SJSA1 (cell line): ENCODE data around the gene OAF. TPM values are rescaled to one million over a fixed set of nuclear protein-coding genes. Genes with fewer than 3 reads are reported as not detected.

ENCODE experiments used
- DNase-seq, 2 experiments: peaks; one replicate each; pipeline ENCODE4 v3.0.0-alpha.2; 2015 to 2020; ENCODE audit warnings: low spot score in 2 of 2, low read depth in 1 of 2
- H3K27ac ChIP-seq: fragments of 250-450 bp; sonication (Bioruptor Pico); 2 replicates; pipeline ENCODE4 v1.5.1; 2020; ENCODE audit warnings: mild to moderate bottlenecking, moderate library complexity
- H3K27me3 ChIP-seq: fragments of 250-450 bp; sonication (Bioruptor Pico); replicated peaks from 2 replicates; pipeline ENCODE4 v1.5.1; 2020; ENCODE audit warnings: mild to moderate bottlenecking, moderate library complexity
- H3K36me3 ChIP-seq: fragments of 250-450 bp; sonication (Bioruptor Pico); 2 replicates; pipeline ENCODE4 v1.5.1; 2020; ENCODE audit warnings: mild to moderate bottlenecking
- H3K4me1 ChIP-seq: fragments of 250-450 bp; sonication (Bioruptor Pico); replicated peaks from 2 replicates; pipeline ENCODE4 v1.6.1; 2021; ENCODE audit warnings: mild to moderate bottlenecking
- H3K4me3 ChIP-seq: fragments of 250-450 bp; sonication (Bioruptor Pico); 2 replicates; pipeline ENCODE4 v1.5.1; 2020; ENCODE audit warnings: mild to moderate bottlenecking
- H3K9me3 ChIP-seq: fragments of 250-450 bp; sonication (Bioruptor Pico); replicated peaks from 2 replicates; pipeline ENCODE4 v1.5.1; 2020; ENCODE audit warnings: mild to moderate bottlenecking
- total RNA-seq: library from RNA; depleted of rRNA; stranded (reverse); fragments of >200 nt; shearing (Covaris generic); gene quantifications from 2 replicates; pipeline ENCODE4 v1.2.3, GENCODE V29; 2014

Gene OAF
- total RNA-seq, 1 experiment from 2014 or later, result 2.2 TPM

- no peak for DNase-seq
- H3K9me3 ChIP-seq, result no peaks in the 10 kb centered on the region
- no peaks in the 10 kb centered on the region for H3K36me3 ChIP-seq
- H3K27ac ChIP-seq, result no peak overlapping the region
- H3K27me3 ChIP-seq, result no peaks in the 10 kb centered on the region
- no peaks in the 10 kb centered on the region for H3K4me1 ChIP-seq
- H3K4me3 ChIP-seq, result no peak overlapping the region
Observed at GRCh38 chr11:120217526-120217925, 6.7 kb downstream of the OAF start.

- DNase-seq, result no peak
- Histone ChIP-seq H3K27me3 (no peaks in the 10 kb centered on the region), H3K36me3 (no peaks in the 10 kb centered on the region), H3K4me1 (no peaks in the 10 kb centered on the region), H3K9me3 (no peaks in the 10 kb centered on the region), H3K27ac (no peak overlapping the region), H3K4me3 (no peak overlapping the region)
Observed at GRCh38 chr11:120217941-120218694, 7.3 kb downstream of the OAF start.

- no peak overlapping the region for H3K27ac ChIP-seq
- H3K9me3 ChIP-seq, result no peaks in the 10 kb centered on the region
- H3K4me1 ChIP-seq, result no peaks in the 10 kb centered on the region
- no peak for DNase-seq
- H3K27me3 ChIP-seq, result no peaks in the 10 kb centered on the region
- no peak overlapping the region for H3K4me3 ChIP-seq
- no peaks in the 10 kb centered on the region for H3K36me3 ChIP-seq
Observed at GRCh38 chr11:120218695-120219033, 7.8 kb downstream of the OAF start.

- Histone ChIP-seq H3K9me3 (no peaks in the 10 kb centered on the region), H3K27me3 (no peaks in the 10 kb centered on the region), H3K27ac (no peak overlapping the region), H3K4me1 (no peaks in the 10 kb centered on the region), H3K36me3 (no peaks in the 10 kb centered on the region), H3K4me3 (no peak overlapping the region)
- no peak for DNase-seq
Observed at GRCh38 chr11:120219232-120219937, 8.6 kb downstream of the OAF start.

- no peaks in the 10 kb centered on the region for H3K36me3 ChIP-seq
- H3K4me1 ChIP-seq, result no peaks in the 10 kb centered on the region
- no peak for DNase-seq
- no peak overlapping the region for H3K27ac ChIP-seq
- H3K27me3 ChIP-seq, result no peaks in the 10 kb centered on the region
- no peaks in the 10 kb centered on the region for H3K9me3 ChIP-seq
- H3K4me3 ChIP-seq, result no peak overlapping the region
Observed at GRCh38 chr11:120219938-120220746, 9.3 kb downstream of the OAF start.

GRCh38 chr11:120220747-120221037 is 9.9 kb downstream of the OAF start:
- H3K27me3 ChIP-seq, result no peaks in the 10 kb centered on the region
- H3K9me3 ChIP-seq, result no peaks in the 10 kb centered on the region

GRCh38 chr11:120221115-120221752 is 10.4 kb downstream of the OAF start:
- H3K27me3 ChIP-seq, result no peaks in the 10 kb centered on the region
- no peaks in the 10 kb centered on the region for H3K36me3 ChIP-seq
- no peaks in the 10 kb centered on the region for H3K4me1 ChIP-seq
- H3K9me3 ChIP-seq, result no peaks in the 10 kb centered on the region
- no peak overlapping the region for H3K4me3 ChIP-seq
- H3K27ac ChIP-seq, result no peak overlapping the region
- DNase-seq, result no peak

More at GRCh38 chr11:120220747-120221037, 9.9 kb downstream of the OAF start:
- H3K4me1 ChIP-seq, result no peaks in the 10 kb centered on the region
- H3K27ac ChIP-seq, result no peak overlapping the region
- no peaks in the 10 kb centered on the region for H3K36me3 ChIP-seq
- no peak overlapping the region for H3K4me3 ChIP-seq
- DNase-seq, result no peak

- Histone ChIP-seq H3K27me3 (no peaks in the 10 kb centered on the region), H3K9me3 (no peaks in the 10 kb centered on the region), H3K4me1 (no peaks in the 10 kb centered on the region), H3K36me3 (no peaks in the 10 kb centered on the region), H3K4me3 (no peak overlapping the region), H3K27ac (no peak overlapping the region)
- DNase-seq, result no peak
Observed at GRCh38 chr11:120222916-120223315, 12.1 kb downstream of the OAF start.

GRCh38 chr11:120223793-120224192 is 13.0 kb downstream of the OAF start:
- H3K27me3 ChIP-seq, result no peaks in the 10 kb centered on the region
- no peaks in the 10 kb centered on the region for H3K4me1 ChIP-seq
- H3K4me3 ChIP-seq, result no peak overlapping the region
- no peaks in the 10 kb centered on the region for H3K36me3 ChIP-seq
- H3K27ac ChIP-seq, result no peak overlapping the region
- no peak for DNase-seq
- H3K9me3 ChIP-seq, result no peaks in the 10 kb centered on the region

GRCh38 chr11:120224361-120224760 is 13.5 kb downstream of the OAF start:
- no peaks in the 10 kb centered on the region for H3K4me1 ChIP-seq
- H3K9me3 ChIP-seq, result no peaks in the 10 kb centered on the region
- no peak for DNase-seq
- H3K27me3 ChIP-seq, result no peaks in the 10 kb centered on the region
- no peak overlapping the region for H3K27ac ChIP-seq
- H3K36me3 ChIP-seq, result no peaks in the 10 kb centered on the region
- H3K4me3 ChIP-seq, result no peak overlapping the region

GRCh38 chr11:120224972-120225909 is 14.4 kb downstream of the OAF start:
- no peaks in the 10 kb centered on the region for H3K4me1 ChIP-seq
- H3K4me3 ChIP-seq, result no peak overlapping the region
- no peaks in the 10 kb centered on the region for H3K27me3 ChIP-seq
- no peaks in the 10 kb centered on the region for H3K9me3 ChIP-seq
- H3K36me3 ChIP-seq, result no peaks in the 10 kb centered on the region
- no peak overlapping the region for H3K27ac ChIP-seq
- DNase-seq, result no peak

- no peaks in the 10 kb centered on the region for H3K36me3 ChIP-seq
- H3K27ac ChIP-seq, result no peak overlapping the region
- H3K4me3 ChIP-seq, result no peak overlapping the region
- no peaks in the 10 kb centered on the region for H3K27me3 ChIP-seq
- H3K4me1 ChIP-seq, result no peaks in the 10 kb centered on the region
- DNase-seq, result no peak
- no peaks in the 10 kb centered on the region for H3K9me3 ChIP-seq
Observed at GRCh38 chr11:120226242-120226641, 15.4 kb downstream of the OAF start.

- H3K27ac ChIP-seq, result no peak overlapping the region
- H3K4me1 ChIP-seq, result no peaks in the 10 kb centered on the region
- no peak overlapping the region for H3K4me3 ChIP-seq
- H3K9me3 ChIP-seq, result no peaks in the 10 kb centered on the region
- no peak for DNase-seq
- no peaks in the 10 kb centered on the region for H3K36me3 ChIP-seq
- no peaks in the 10 kb centered on the region for H3K27me3 ChIP-seq
Observed at GRCh38 chr11:120226714-120227113, 15.9 kb downstream of the OAF start.
